GM19395 (cell line): ENCODE data around the gene FCGR3B.
"Not testable (repeated sequence)": the region's sequence is repeated elsewhere in the genome, so short reads cannot be mapped to it uniquely, and the experiment has no call there.

ENCODE experiments used
- ATAC-seq: cut with Tn5 transposase; IDR thresholded peaks from one replicate; pipeline ENCODE4 v1.9.1; 2021; ENCODE audit warnings: mild to moderate bottlenecking, moderate library complexity; ENCODE audit not compliant: unreplicated experiment

The FCGR3B gene

DNA sequence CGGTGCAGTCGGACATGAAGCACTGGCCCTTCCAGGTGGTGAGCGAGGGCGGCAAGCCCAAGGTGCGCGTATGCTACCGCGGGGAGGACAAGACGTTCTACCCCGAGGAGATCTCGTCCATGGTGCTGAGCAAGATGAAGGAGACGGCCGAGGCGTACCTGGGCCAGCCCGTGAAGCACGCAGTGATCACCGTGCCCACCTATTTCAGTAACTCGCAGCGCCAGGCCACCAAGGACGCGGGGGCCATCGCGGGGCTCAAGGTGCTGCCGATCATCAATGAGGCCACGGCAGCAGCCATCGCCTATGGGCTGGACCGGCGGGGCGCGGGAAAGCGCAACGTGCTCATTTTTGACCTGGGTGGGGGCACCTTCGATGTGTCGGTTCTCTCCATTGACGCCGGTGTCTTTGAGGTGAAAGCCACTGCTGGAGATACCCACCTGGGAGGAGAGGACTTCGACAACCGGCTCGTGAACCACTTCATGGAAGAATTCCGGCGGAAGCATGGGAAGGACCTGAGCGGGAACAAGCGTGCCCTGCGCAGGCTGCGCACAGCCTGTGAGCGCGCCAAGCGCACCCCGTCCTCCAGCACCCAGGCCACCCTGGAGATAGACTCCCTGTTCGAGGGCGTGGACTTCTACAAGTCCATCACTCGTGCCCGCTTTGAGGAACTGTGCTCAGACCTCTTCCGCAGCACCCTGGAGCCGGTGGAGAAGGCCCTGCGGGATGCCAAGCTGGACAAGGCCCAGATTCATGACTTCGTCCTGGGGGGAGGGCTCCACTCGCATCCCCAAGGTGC, 24.2 kb downstream of the FCGR3B start:
- ATAC-seq: not testable (repeated sequence)

DNA sequence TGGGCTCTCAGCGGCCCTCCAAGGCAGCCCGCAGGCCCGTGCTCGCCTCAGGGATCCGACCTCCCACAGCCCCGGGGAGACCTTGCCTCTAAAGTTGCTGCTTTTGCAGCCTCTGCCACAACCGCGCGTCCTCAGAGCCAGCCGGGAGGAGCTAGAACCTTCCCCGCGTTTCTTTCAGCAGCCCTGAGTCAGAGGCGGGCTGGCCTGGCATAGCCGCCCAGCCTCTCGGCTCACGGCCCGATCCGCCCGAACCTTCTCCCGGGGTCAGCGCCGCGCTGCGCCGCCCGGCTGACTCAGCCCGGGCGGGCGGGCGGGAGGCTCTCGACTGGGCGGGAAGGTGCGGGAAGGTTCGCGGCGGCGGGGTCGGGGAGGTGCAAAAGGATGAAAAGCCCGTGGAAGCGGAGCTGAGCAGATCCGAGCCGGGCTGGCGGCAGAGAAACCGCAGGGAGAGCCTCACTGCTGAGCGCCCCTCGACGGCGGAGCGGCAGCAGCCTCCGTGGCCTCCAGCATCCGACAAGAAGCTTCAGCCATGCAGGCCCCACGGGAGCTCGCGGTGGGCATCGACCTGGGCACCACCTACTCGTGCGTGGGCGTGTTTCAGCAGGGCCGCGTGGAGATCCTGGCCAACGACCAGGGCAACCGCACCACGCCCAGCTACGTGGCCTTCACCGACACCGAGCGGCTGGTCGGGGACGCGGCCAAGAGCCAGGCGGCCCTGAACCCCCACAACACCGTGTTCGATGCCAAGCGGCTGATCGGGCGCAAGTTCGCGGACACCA, 25.0 kb downstream of the FCGR3B start:
- not testable (repeated sequence) for ATAC-seq

DNA sequence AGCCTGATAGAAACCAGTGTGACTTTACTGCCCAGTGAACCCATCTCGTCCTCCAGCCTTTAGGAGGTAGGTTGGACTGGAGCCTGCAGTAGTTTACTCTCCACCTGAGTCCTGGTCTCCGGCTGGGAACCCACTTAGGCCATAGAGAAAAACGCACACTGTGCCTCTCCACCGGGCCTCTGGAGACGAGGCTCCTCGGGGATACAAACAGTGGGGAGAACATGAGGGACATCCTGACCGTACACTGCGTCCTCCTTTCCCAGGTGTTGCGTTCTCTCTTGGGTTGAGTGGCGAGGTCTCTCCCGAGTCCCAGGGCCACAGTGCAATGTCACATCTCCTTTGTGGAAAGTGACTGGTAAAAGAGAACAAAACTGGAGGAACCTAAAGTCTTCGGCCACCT, 26.0 kb downstream of the FCGR3B start:
- not testable (repeated sequence) for ATAC-seq

GRCh38 chr1:161597077-161597476, 33.9 kb downstream of the FCGR3B start:
- not testable (repeated sequence) for ATAC-seq

DNA sequence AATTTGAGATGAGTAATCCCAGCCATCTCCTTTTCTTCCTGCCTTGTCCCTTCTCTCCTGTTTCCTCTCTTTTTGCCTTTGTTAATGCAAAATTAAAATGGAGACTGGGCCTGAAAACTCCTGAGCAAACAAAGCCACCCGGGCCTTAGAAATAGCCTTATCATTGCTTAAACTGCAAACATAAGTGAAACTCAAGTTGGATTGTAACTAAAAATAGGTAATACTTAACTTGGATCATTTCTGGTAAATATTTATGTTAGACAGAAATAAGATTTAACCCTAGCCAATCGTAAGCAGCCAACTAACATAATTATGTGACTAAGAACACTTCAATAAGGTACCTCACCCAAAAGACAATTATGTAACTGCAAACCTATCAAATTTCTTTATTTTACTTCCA, 35.4 kb downstream of the FCGR3B start:
- not testable (repeated sequence) for ATAC-seq

GRCh38 chr1:161595173-161595572, 35.8 kb downstream of the FCGR3B start:
- not testable (repeated sequence) for ATAC-seq

- ATAC-seq: not testable (repeated sequence)
Measured at GRCh38 chr1:161594269-161594984, 36.5 kb downstream of the FCGR3B start.

DNA sequence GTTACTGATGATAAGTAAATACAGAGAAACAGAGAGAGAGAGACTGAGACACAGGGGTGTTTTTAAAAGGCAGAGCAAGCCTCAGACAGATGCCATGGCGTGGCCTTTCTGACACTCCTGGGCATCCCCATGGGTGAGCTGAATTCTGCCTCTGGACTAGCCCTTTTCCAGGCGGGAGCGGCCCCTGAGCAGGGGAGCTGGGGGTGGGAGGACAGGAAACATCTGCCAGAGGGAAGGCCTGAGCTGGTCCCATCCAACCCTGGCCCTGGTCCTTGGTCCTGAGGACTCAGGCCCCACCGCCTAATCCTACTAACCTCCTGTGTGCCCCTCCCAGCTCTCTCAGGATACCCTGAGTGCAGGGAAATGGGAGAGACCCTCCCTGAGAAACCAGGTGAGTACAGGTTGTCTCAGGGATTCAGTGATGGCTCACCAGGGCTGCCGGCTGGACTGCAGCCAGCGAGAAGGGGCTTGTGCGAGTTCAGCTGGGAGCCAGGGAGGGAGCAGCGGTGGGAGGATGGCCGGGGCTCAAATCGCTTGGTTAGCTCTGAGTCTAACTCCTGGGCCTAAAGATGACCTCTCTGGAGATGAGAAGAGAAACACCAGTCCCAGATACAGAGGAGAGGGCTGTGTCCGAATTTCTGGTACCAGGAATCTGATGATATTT, 37.8 kb downstream of the FCGR3B start:
- ATAC-seq: not testable (repeated sequence)

GRCh38 chr1:161592586-161592985, 38.4 kb downstream of the FCGR3B start:
- ATAC-seq: not testable (repeated sequence)

- not testable (repeated sequence) for ATAC-seq
Measured at GRCh38 chr1:161589920-161590319, 41.1 kb downstream of the FCGR3B start.

GRCh38 chr1:161589365-161589764, 41.6 kb downstream of the FCGR3B start:
- not testable (repeated sequence) for ATAC-seq

DNA sequence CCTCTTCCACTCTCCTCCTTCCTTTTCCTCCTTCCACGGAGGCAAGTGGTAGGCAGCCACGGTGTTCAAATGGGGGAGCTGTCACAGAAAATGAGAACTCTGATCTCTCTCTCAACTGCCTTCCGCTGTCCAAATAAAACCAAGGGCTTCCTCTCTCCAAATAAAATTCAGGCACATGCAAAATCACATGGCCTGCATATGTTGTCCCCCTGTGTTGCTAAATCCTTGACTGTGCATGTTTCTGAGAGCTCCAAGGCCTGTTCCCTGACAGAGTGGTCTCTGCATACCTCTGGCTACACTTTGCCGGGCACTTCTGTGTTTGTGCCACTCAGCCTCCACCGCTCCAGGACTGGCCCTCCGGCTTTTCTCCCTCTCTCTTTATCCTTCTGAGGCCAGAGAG, 42.4 kb downstream of the FCGR3B start:
- not testable (repeated sequence) for ATAC-seq

- ATAC-seq: not testable (repeated sequence)
Measured at GRCh38 chr1:161582882-161583281, 48.1 kb downstream of the FCGR3B start.

DNA sequence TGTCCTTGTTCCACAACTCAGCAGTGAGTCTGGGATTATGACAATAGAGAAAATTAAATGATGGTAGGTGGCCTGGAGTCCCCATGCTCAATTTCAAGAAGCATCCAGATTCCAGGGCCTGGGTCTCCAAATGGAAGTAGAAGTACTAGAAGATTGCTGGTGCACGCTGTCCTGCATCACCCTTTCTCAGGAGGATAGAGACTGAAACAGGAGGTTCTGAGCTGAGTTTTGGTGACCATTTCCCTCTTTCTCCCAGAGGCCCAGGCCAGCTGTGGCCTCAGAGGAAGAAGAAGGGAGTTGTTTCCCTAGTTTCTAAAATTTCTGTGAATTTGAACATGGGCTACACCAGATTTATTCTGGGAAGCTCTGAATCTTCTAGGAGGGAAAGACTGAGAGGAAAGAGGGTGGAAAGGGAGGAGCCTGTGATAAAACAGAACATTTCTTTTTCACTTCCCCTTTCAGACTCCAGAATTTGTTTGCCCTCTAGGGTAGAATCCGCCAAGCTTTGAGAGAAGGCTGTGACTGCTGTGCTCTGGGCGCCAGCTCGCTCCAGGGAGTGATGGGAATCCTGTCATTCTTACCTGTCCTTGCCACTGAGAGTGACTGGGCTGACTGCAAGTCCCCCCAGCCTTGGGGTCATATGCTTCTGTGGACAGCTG, 50.0 kb downstream of the FCGR3B start:
- ATAC-seq: peak; percentile 79

DNA sequence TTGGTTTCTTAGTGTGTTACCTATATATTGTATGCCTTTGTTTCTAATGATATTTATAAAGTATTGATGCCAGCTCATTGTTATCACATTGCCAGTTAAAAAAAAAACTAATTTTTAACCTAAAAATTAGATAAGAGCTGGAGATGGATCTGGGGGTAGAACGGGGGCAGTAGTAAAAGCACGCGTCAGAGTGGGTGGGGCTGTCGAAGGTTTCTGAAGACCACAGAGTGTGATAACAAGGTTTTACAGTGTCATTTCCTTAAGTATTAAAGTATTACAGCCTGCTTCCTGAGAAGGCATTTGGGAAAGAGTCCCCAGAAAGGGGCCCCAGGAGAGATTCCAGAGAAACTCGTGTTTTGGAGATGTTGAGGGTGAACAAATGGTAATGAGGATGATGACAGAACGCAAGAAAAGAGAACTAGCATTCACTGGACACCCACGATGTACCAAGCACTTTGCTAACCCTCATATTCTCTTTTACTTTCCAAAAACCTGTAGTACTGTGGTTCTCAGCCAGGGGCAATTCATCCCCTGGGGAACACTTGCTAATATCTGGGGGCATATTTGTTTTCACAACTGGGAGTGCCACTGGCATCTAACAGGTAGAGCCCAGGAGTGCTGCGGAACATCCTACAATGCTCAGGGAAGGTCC, 51.0 kb downstream of the FCGR3B start:
- not testable (repeated sequence) for ATAC-seq

DNA sequence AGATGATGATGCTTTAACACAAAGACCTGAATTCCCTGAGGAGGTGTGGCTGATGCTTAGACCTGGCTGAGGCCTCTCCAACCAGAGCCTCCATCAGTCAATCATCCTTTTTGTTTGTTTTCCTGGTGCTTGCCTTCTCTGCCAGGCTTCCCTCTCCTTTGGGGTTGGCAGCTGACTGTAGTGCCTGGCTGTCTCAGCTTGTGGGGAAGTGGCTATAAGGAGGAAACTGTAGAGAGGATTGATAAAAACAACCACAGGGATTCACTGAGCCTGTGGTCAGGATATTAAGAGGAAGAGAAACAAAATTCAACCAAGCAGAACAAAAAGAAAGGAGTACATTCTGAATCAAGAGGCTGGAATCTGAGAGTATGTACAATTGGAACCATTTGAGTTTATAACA, 54.3 kb downstream of the FCGR3B start:
- not testable (repeated sequence) for ATAC-seq
